ENCODE data around the gene IGFBP2. TPM values are rescaled to one million over a fixed set of nuclear protein-coding genes. Genes with fewer than 3 reads are reported as not detected.

The IGFBP2 gene, protein sequence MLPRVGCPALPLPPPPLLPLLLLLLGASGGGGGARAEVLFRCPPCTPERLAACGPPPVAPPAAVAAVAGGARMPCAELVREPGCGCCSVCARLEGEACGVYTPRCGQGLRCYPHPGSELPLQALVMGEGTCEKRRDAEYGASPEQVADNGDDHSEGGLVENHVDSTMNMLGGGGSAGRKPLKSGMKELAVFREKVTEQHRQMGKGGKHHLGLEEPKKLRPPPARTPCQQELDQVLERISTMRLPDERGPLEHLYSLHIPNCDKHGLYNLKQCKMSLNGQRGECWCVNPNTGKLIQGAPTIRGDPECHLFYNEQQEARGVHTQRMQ
- 42.6 and 151 TPM in 2 replicates for total RNA-seq

DNA sequence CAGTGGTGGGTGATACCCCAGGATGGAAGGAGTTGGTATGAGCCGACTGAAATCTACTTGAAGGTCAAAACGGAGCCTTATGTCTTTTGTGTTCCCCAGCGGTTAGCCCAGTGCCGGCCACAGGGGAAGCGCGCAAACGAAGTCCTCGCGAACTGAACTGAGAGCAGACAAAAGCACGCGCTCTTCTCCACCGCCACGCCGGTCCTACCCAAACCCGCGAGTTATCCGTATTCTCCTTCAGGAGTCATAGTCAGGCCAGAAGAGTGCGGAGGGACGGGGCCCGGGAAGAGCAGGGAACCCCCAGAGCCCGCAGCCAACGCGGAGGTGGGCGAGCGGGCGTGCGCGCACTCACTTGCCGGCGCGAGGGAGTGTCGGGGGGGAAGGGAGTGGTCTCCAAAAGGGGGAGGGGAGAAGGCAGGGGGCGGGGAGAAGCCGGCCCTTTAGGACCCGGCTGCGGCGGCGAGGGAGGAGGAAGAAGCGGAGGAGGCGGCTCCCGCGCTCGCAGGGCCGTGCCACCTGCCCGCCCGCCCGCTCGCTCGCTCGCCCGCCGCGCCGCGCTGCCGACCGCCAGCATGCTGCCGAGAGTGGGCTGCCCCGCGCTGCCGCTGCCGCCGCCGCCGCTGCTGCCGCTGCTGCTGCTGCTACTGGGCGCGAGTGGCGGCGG is at the start of gene IGFBP2:
Gene IGFBP2 (plus strand): TSS at position 469 of the 664 bp plus-strand sequence. CDS start 104 bp downstream, at position 573.
- no peak for DNase-seq (ENCODE audit: low read depth)

DNA sequence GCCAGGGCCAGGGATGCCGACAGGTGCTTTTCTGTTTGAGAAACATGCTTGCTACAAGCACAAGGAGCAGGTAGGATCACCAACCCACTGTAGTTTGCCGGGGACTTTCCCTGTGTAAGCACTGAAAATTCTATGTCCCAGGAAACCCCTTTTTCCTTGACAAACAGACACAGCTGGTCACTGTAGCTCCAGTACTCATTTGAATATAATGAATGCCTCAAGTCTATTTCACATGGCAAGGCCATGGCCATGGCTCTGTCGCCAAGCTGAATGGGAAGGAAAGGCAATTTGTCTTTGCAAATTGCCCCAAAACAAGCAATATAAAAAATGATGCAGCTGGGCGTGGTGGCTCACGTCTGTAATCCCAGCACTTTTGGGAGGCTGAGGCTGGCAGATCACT is 49.6 kb upstream of the IGFBP2 start:
- DNase-seq (ENCODE audit: low read depth), result no peak

DNA sequence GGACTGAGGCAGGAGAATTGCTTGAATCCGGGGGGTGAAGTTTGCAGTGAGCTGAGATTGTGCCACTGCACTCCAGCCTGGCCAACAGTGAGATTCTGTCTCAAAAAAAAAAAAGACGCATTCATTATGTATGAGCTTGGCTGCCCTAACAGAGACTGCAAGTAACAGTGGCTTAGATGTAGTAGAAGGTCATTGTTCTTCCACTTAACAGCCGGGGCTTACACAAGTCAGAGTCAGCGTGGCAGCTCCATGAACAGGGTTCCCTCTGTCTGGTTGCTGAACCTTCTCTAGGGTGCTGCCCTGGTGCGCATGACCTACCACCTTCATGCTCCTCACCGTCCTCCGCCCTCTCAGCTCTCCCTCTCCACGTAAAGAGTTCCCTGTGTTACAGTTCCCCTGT is 49.1 kb upstream of the IGFBP2 start:
- no peak for DNase-seq (ENCODE audit: low read depth)

DNA sequence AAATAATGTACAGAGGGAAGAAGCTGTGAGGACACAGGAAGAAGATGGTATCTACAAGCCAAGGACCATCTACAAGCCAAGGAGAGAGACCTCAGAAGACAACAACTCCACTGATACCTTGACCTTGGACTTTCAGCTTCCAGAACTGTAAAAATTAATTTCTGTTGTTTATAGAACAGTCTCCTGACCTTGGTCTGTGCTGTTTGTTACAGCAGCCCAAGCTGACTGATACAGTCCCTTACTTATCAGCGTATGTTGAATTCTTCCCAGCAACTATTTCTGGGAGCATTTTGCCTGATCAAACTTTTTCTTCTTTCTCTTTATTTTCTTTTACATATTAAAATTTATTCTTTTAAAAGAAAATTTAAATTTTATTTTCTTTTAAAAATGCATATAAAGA is 47.8 kb upstream of the IGFBP2 start:
- no peak for DNase-seq (ENCODE audit: low read depth)

DNA sequence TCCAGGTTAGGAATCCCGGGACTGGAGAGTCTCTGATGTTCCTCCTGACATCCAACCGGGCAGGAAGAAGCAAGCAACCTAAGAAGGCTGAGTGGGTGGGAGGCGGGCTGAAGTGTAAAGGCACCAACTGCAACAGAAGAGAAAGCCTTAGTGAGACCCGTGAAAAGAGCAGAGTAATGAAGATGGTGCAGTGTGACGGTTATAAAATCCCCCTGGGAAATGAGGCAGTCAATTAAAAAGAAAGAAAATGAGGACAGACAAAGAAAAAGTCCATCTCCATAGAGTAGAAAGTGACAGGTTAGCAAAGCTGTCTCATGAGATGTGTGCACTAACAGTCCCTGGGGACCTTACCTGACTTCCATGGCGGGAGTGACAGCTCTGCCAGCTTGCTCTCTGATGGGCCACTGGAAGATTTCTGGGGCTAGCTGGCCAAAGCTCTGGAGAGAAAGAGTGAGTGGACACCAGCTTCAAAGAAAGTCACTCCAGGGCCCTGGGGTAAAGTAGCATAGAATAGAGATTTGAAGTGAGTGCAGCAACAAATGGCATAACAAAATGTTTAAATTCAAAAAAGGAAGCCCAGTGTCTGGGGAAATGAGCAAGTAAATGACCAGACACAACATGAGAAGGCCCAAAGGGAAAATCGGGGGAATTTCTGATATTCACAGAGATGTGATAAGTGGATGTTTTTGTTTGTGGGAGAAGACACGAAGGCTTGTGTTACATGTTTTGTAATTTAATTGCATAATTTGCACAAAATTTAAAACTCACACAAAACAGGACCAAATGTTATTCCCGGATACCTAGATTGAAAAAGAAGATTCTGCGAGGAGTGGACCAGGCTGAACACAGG is 44.1 kb upstream of the IGFBP2 start:
- DNase-seq (ENCODE audit: low read depth), result no peak

DNA sequence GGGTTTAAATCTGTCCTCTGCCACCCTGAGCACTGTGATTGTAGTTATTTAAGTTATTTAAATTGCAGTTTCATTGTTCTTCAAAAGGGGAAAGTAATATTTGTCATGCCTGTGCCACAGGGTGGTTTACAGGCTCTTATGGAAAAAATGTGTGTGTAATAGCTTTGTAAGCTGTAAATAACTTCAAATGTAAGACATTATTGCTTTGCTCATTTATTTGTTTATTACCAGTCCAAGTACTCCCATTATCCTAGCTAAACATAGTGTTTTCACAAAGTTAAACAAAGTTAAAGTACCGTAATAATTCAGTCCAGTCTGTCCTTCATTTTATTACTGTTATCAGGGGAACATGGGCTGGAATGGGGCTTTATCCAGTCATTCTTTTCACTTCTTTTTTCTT is 43.4 kb upstream of the IGFBP2 start:
- DNase-seq (ENCODE audit: low read depth), result no peak

DNA sequence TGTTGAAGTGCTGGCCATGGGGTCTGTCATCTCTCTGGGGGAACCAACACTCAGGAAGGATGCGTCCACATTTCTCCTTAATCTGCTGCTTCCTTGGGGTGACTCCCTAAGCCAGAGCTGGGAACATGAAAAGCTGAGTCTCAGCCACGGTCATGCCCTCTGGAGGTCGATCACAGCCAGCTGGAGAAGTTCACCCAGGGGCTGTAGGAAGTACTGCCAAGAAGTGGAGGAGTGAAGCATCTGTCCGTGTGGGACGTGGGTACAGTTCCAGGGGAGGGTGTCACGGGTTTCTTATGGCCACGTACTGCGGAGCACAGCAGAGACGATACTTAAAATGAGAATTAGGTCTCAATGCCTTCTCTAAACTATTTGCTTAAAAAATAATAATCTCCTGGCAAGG is 42.4 kb upstream of the IGFBP2 start:
- DNase-seq (ENCODE audit: low read depth), result no peak

DNA sequence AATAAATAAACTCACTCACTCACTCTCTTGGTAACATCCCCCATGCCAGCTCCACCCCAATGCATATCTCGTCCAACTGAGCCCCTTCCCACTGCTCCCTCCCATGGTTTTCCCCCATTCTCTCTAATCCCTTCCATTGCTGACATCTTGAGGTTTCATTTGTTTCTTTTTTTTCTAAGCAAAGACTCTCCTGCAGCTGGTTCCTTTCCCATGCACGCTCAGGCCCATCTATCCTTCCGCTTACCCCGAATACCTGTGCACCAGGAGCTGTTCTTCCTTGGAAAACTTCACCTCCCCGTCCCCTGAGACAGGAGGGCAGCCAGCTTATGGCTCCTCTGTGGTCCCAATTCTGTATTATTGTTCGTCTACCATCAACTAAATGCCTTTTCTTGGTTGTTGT is 41.7 kb upstream of the IGFBP2 start:
- no peak for DNase-seq (ENCODE audit: low read depth)

DNA sequence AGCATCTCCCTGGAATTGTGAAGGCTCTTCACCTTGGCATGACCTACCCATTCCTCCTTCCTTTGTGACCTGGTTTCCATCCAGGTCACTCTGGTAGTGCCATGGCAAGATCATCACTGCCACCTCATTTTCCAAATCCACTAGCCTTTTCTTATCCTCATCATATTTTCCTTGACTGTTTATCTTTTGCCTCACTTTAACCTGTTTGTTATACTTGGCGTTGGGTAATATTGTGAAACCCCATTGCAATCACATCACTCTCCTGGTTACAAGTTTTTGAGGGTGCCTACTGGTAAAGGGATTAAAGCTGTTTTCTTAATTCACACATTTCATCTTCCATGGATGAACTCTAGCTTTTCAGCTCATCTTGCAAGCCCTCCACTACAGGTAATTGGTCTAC is 39.1 kb upstream of the IGFBP2 start:
- no peak for DNase-seq (ENCODE audit: low read depth)

DNA sequence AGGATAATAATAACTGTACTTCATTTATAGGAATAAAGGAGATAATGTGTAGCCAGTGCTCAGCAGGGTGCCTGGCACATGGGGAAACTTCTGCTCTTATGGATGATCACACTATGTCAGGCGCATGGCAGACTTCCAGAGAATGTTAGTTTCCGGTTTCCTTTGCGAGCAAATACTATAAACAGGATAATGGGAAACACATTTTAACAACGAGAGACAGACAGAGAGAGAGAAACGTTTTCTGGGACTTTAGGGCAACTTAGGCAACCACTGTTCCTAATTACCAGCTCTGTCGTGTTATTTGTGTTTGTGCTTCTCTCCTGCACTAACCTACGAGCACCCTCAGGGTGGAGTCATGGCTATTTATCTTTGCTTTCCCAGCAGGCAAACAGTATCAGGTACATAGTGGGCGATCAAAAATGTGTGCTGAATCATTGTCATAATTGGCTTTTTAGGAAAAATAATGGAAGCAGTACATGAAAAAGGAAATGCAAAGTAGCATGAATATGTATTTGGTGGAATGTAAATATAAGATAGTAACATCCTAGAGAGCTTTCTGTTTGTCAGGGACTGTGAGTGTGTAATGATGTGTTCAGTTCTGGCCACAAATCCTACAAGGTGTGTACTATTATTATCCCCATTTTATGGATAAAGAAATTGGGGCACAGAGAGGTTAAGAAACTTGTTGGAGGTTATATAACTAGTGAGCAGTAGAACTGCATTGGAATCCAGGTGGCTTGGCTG is 36.8 kb upstream of the IGFBP2 start:
- DNase-seq (ENCODE audit: low read depth), result peak; percentile 4

DNA sequence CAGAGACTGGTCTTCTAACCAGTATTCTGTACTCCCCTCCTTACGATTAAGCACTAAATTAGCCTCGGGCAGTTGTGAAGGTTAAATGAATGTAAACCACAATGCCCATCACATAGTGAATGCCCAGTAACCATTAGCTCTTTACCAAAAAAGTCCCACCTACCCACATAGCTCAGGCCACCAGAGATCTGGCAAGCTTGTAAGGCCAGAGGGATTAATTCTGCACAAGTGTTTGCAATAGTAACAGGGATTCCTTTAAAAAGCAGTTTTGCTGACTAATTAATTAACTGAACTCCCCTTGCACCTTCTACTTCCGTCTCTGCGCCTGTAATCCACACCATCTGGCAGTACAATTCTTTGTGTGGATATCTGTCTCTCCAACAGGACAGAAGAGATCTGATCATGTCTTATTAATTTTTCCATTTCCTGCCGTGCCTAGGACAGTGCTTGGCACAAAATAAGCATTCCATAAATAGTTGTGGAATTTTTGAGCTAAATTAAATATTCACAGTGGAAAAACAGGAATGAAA is 36.2 kb upstream of the IGFBP2 start:
- DNase-seq (ENCODE audit: low read depth), result peak; percentile 60

DNA sequence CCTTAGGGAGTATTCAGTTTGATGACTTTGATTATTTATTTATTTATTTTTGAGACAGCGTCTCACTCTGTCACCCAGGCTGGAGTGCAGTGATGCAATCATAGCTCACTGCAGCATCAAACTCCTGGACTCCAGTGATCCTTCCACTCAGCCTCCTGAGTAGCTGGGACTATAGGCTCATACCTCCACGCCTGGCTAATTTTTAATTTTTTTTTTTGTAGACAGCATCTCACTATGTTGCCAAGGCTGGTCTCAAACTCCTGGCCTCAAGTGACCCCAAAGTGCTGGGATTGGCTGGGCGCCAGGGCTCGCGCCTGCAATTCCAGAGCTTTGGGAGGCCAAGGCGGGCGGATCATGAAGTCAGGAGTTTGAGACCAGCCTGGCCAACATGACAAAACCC is 35.4 kb upstream of the IGFBP2 start:
- DNase-seq (ENCODE audit: low read depth), result peak; percentile 65

DNA sequence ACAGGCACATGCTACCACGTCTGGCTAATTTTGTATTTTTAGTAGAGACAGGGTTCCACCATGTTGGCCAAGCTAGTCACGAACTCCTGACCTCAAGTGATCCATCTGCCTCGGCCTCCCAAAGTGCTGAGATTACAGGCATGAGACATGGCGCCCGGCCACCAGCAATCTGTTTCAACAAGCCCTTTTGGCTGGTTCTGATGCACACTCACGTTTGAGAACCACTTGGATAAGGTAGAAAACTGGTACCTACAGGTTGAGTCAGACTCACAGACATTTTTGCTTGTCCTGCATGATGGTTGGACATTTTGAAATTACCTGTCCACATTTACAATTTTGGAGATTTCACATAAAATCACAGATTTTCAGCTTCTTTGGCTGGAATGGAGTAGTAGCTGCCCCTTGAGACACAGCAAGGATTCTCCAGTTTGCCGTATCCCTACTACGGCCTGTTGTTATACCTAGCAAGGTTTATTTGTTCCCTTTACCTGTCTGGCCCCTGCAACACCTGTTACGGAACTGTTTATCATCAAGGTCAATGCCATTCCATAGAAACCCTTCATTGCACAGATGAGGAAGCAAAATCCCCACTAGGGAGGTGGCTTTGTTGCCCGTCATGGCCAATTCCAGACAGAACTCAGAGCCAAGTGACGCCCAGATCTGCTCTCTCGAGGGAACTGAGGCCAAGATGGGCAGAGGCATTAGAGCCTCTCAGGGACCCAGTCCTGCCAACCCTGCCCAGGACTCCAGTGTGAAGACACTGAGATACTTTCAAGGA is 31.4 kb upstream of the IGFBP2 start:
- DNase-seq (ENCODE audit: low read depth), result no peak

DNA sequence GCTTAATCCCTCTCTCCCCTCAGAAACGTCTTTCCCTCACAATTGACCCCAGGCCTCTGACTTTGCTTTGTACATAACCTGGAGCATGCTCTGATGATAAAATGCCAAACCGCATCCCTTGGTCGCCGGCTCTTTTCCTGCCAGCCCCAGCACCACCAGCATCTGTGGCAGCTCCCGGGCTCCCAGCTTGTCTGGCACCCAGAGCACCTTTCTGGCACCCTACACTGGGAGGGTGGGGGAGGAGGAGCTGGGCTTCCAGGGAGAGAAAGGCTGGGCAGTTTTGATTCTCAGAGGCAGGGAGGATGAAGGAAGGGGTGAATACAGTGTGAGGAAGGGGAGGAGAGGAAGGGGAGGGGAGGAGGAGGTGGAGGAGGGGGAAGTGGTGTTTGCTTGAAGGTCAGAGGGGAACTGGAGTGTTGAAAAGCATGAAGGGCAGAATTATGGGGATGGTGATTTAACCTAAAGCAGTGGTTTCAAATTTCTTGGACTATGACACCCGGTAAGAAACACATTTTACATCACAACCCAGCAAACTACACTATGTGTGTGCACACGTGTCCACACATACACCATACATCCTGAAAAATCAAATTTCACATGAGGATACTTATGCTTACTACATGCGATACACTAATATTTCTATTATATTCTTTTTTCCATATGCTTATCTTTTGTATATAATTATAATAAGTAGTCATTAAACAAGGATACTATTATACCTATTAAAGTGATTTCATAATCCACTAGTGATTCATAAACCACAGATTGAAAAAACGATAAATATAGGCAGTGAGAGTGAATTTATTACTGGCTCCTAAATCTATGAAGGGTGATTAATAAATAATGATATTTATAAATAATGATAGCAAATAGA is 30.0 kb upstream of the IGFBP2 start:
- no peak for DNase-seq (ENCODE audit: low read depth)

DNA sequence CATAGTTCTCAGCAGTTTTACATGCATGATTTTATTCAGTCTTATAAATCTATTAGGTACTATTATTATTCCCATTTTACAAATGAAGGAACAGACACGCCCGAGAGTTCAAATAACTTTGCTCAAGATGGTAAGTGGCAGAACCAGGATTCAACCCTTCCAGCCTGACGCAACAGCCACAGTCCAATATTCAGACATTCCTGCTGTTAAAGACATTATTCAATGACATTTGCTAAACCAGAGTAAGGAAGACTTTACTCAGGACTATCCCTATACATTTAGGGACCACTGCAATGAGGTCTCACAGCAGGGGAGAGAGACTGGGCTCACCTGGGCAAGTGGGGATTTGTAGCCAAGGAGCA is 29.4 kb upstream of the IGFBP2 start:
- DNase-seq (ENCODE audit: low read depth), result no peak

DNA sequence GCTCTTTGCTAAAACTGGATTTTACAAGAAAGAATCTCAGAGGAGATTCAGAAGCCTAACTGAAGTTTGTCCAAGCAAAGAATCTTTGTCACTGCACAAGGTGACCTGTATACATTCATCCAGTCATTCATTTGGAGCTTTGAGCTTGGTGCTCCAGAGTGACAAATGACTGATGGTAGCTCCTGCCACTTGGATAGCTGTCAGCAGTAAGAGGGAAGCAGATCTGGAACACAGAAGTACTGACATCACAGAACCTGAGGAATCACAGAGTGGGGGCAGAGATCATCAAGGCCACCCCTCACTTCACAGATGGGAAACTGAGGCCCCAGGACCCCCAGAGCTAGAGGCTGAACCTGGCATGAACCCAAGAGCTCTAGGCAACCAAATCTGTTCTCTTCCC is 28.8 kb upstream of the IGFBP2 start:
- DNase-seq (ENCODE audit: low read depth), result no peak

DNA sequence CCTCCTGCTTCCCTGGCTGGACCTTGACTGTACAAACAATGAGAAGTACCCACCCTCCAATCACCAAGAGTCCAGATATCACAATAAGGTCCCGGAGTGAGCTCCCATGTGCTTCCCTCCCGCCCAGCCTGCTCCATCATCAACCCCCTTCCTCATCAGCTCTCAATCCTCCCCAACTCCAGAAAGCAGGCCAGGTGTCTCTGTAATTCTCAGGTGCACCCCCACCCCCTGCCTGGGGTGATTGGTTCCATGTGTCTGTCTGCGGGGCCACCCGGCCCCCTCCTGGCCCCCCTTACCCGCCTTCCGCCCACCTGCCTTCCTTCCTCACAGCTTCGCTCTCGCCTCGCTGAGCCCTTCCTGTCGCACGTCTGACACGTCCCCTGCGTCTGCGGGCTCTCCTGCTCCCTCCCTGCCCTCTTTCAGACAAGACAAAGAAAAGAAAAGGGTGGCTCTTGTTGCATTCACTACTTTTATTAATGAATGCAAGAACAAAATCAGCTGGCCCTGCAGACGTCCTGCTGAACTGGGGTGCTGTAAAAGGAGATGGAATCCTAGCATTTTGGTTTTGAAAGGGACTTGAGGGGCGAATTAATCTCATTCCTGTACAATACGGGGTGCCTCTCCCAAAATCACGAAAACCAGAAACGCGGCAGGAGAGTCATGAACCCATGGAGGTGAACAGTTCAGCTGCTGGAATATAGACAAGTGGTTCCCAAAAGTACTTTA is 26.5 kb upstream of the IGFBP2 start:
- no peak for DNase-seq (ENCODE audit: low read depth)

DNA sequence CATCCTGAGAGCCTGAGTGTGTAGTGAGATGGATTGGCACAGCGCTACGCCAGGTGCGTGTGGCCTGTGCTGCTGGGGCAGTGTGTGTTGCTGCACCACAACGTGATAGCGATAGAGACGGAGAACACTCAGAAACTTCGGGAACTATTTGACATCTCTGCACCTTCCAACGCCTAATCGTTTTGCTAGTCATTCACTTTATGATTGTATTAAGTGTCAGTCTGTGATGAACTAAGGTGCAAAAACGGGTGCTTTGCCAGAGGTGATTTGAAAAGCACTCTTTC is 26.0 kb upstream of the IGFBP2 start:
- no peak for DNase-seq (ENCODE audit: low read depth)

DNA sequence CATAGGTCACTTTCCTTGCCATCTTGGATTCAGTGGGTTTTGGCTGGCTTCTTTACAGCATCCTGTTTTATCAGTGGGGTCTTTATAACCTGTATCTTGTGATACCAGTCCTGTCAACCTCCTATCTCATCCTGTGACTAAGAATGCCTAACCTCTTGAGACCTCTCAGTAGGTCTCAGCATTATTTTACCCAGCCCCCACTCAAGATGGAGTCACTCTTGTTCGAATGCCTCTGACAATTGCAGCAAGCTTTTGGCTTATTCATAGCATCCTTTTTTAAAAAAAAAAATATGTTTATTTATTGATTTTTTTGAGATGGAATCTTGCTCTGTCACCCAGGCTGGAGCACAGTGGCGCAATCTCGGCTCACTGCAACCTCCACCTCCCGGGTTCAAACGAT is 24.7 kb upstream of the IGFBP2 start:
- DNase-seq (ENCODE audit: low read depth), result no peak

Data from renal cortical epithelial cell (primary cell).